Motor neuron (in vitro differentiated cells): ENCODE results near the gene ALB. TPM values are rescaled to one million over a fixed set of nuclear protein-coding genes. Genes with fewer than 3 reads are reported as not detected.

ENCODE experiments used
- ATAC-seq, 8 experiments: fragments of 200-7000 bp; cut with Tn5 transposase; replicated peaks in 6 of 8; 2 replicates each; pipeline ENCODE4 v1.8.0; 2021; ENCODE audit warnings: mild to moderate bottlenecking in 8 of 8, moderate library complexity in 8 of 8
- H3K27ac ChIP-seq, 2 donors: fragments of 250-450 bp; sonication (Bioruptor Pico); 2 replicates each; pipeline ENCODE4 v1.9.0; 2021; ENCODE audit warnings: antibody characterized with exemption in 2 of 2, mild to moderate bottlenecking in 2 of 2, moderate library complexity in 1 of 2
- H3K4me1 ChIP-seq, 2 donors: fragments of 250-450 bp; sonication (Bioruptor Pico); replicated peaks in 1 of 2; 2 replicates each; pipeline ENCODE4 v1.6.1; 2021; ENCODE audit warnings: antibody characterized with exemption in 2 of 2, mild to moderate bottlenecking in 2 of 2, moderate library complexity in 1 of 2
- H3K4me3 ChIP-seq, 5 donors: fragments of 250-450 bp; sonication (Bioruptor Pico); 2 replicates each; pipeline ENCODE4 v1.9.0; 2021; ENCODE audit warnings: antibody characterized with exemption in 5 of 5, mild to moderate bottlenecking in 5 of 5, moderate library complexity in 4 of 5
- WGBS, 10 experiments: fragments of 450-650 bp; shearing (Covaris generic); methylation state at CpG; one replicate each; pipeline ENCODE4 v1.0.0; 2022; 5-methylcytosine and 5-hydroxymethylcytosine counted together
- in situ Hi-C, 9 experiments: fragments of 400-800 bp; cut with MboI; loops; one replicate each; pipeline ENCODE4 v1.15.0; 2021; ENCODE audit warnings: low sequenced_read_pairs in 9 of 9, low pct_unique_long_range_greater_than_20kb in 2 of 9; ENCODE audit not compliant: unreplicated experiment in 9 of 9
- total RNA-seq, 8 experiments: library from RNA; unstranded; fragments of 300-600 nt; gene quantifications; 2 replicates each; pipeline versions ENCODE4 v1.2.3 to v1.2.4, GENCODE V29; 2022

The ALB gene
- total RNA-seq, 8 experiments from 2014 or later = 0.50 to 1.8 (median 0.54) TPM; not detected in 3

GRCh38 chr4:73438582-73439215, 34.6 kb downstream of the ALB start:
- H3K4me3 ChIP-seq = no peak overlapping the region
- no peaks in the 10 kb centered on the region for H3K4me1 ChIP-seq
- ATAC-seq = no peak
- no peak overlapping the region for H3K27ac ChIP-seq
- 0 to 100% (median 80%) methylated on average over 1 to 2 of the region's 2 CpGs; no CpG with 5 or more reads in 1 of the 10 experiments for WGBS, 10 experiments
- in situ Hi-C loops = no loop called here

- Histone ChIP-seq H3K4me3 (no peak overlapping the region), H3K4me1 (no peaks in the 10 kb centered on the region), H3K27ac (no peak overlapping the region)
- in situ Hi-C loops = no loop called here
- WGBS, 10 experiments = 18 to 95% (median 79%) methylated on average over 2 of the region's 2 CpGs; no CpG with 5 or more reads in 1 of the 10 experiments
- ATAC-seq = no peak
These were observed 35.4 kb downstream of the ALB start for GRCh38 chr4:73439445-73439844.

DNA sequence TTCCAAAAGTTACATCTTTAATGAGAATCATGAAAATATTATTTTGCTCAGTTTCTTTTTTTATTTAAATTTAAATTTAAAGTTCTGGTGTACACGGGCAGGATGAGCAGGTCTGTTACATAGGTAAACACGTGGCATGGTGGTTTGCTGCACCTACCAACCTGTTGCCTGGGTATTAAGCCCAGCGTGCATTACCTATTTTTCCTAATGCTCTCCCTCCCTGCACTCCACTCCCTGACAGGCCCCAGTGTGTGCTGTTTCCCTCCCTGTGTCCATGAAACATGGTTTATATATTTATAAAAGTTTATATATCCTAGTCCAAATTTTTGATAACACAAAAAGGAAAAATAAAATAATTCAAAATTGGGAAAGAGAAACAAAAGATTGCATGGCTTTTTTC, 35.9 kb downstream of the ALB start:
- no peak for ATAC-seq
- 0 to 92% (median 76%) methylated on average over 1 to 3 of the region's 3 CpGs for WGBS, 10 experiments
- H3K4me1 ChIP-seq = no peaks in the 10 kb centered on the region
- no peak overlapping the region for H3K27ac ChIP-seq
- in situ Hi-C loops = no loop called here
- no peak overlapping the region for H3K4me3 ChIP-seq

- H3K4me3 ChIP-seq = no peak overlapping the region
- 17 to 100% (median 93%) methylated on average over 1 to 3 of the region's 3 CpGs for WGBS, 10 experiments
- no peaks in the 10 kb centered on the region for H3K4me1 ChIP-seq
- ATAC-seq = no peak
- no peak overlapping the region for H3K27ac ChIP-seq
- in situ Hi-C loops = no loop called here
These were observed 36.6 kb downstream of the ALB start for GRCh38 chr4:73440653-73441052.

- H3K4me3 ChIP-seq = no peak overlapping the region
- in situ Hi-C loops = no loop called here
- H3K27ac ChIP-seq = no peak overlapping the region
- no peaks in the 10 kb centered on the region for H3K4me1 ChIP-seq
- 8 to 88% (median 74%) methylated on average over 4 to 5 of the region's 5 CpGs for WGBS, 10 experiments
- no peak for ATAC-seq
These were observed 38.2 kb downstream of the ALB start for GRCh38 chr4:73442275-73442674.

DNA sequence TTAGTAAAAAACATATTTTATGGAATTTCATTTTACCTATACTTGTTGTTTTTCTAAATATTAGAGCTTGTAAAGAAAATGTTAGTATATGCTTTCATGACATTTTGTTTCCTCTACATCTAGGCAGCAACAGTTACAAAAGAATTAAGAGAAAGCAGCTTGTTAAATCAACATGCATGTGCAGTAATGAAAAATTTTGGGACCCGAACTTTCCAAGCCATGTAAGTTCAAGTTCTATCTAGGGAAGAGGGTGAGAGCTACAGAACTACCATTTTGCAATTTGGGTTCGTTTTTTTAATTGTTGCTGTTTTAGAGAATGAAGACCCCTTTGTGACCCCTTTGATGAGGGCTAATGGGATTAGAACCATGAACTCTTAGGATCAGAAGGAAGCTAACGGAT, 39.1 kb downstream of the ALB start:
- ATAC-seq = no peak
- Histone ChIP-seq H3K4me3 (no peak overlapping the region), H3K27ac (no peak overlapping the region), H3K4me1 (no peaks in the 10 kb centered on the region)
- in situ Hi-C loops = no loop called here
- 6 to 100% (median 50%) methylated on average over 1 to 3 of the region's 3 CpGs for WGBS, 10 experiments

- Histone ChIP-seq H3K4me3 (no peak overlapping the region), H3K27ac (no peak overlapping the region), H3K4me1 (peaks cover 0 to 2% of the 10 kb centered on the region in 2 donors)
- ATAC-seq = no peak
- in situ Hi-C loops = no loop called here
- 45 to 100% (median 86%) methylated on average over 3 to 7 of the region's 7 CpGs; no CpG with 5 or more reads in 1 of the 10 experiments for WGBS, 10 experiments
These were observed 41.6 kb downstream of the ALB start for GRCh38 chr4:73445383-73446335.

DNA sequence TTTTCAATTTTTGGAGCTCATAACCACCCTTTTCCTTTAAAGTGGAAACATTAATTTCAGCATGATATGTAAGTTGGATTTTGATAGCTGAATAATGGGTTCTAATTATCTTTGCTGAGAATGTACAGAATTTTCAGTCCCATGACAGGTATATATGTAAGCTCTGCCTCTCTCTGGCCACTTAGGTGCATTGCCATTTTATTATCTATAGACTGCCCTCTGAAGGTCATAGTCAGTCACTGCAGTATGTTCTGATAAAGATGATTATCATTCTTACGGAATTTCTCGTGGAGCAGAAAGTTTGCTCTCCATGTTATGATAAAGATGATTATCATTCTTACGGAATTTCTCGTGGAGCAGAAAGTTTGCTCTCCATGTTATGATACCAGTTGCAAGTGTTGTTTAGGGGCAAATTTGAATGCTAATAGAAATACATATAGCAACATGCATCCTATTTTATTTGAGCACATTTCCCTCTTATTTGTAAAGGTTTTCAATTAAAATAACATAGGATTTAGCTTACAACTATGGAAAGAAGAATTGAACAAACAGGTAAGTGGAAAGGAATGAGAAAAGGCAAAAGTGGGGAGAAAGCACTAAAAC, 42.4 kb downstream of the ALB start:
- in situ Hi-C loops = no loop called here
- WGBS, 10 experiments = 20 to 83% (median 40%) methylated on average over 1 to 3 of the region's 4 CpGs; no CpG with 5 or more reads in 7 of the 10 experiments
- Histone ChIP-seq H3K4me1 (peaks cover 0 to 2% of the 10 kb centered on the region in 2 donors), H3K27ac (no peak overlapping the region), H3K4me3 (no peak overlapping the region)
- ATAC-seq = peak in 4 of 8 experiments; percentile 13 to 86 (median 58)

DNA sequence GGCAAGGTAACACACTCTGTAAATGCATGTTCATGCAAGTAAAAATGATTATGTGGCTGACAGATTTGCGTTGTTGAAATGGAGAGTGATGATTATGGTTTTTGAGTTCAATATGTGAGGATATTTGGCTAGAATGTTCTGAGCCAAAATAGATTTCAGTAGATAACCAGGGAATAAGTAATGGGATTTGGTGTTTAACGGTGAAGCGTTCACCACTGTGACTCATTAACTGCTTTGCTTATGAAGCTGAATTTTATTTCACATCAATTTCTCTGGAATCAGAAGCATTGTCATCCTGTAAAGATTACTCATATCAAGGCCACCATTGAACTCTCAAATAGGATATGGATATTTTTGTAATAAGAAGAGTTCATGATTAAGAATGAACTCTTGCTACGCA, 43.6 kb downstream of the ALB start:
- H3K4me1 ChIP-seq = peaks cover 0 to 2% of the 10 kb centered on the region in 2 donors
- in situ Hi-C loops = no loop called here
- WGBS, 10 experiments = 9 to 100% (median 90%) methylated on average over 1 to 4 of the region's 4 CpGs; no CpG with 5 or more reads in 1 of the 10 experiments
- no peak for ATAC-seq
- H3K27ac ChIP-seq = no peak overlapping the region
- H3K4me3 ChIP-seq = no peak overlapping the region

GRCh38 chr4:73448448-73449203, 44.5 kb downstream of the ALB start:
- in situ Hi-C loops = no loop called here
- WGBS, 10 experiments = 60 to 100% (median 89%) methylated on average over 3 to 4 of the region's 4 CpGs
- Histone ChIP-seq H3K4me1 (peaks cover 0 to 2% of the 10 kb centered on the region in 2 donors), H3K27ac (no peak overlapping the region), H3K4me3 (no peak overlapping the region)
- ATAC-seq = no peak

DNA sequence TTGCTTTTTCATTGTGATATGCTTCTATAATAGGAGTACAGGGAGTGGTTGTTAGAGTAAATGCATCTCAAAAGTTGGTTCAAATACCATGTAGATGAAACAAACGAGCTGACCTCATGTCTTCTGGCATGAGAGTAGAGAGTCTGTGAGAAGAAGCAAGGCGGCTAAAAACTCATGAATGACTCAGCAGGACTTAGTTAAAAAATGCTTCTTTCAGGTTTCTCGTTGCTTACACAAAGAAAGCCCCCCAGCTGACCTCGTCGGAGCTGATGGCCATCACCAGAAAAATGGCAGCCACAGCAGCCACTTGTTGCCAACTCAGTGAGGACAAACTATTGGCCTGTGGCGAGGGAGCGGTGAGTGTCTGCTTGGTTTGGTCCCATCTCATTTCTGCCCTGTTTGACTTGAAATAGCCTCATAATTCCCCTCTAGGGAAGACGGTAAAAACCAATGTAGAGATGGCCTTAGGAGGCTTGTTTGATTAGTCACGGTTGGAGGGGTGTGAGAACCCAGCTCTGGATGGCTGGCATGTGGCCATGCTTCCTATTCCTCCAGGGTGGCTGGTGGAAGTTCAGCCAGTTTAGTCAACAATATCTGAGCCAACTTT, 46.4 kb downstream of the ALB start:
- ATAC-seq = peak in 6 of 8 experiments; percentile 33 to 91 (median 48)

GRCh38 chr4:73451404-73451803, 47.3 kb downstream of the ALB start:
- H3K4me3 ChIP-seq = no peak overlapping the region
- ATAC-seq = no peak
- peaks cover 0 to 2% of the 10 kb centered on the region in 2 donors for H3K4me1 ChIP-seq
- in situ Hi-C loops = no loop called here
- no peak overlapping the region for H3K27ac ChIP-seq
- WGBS, 10 experiments = 25 to 76% (median 60%) methylated on average over 1 to 3 of the region's 3 CpGs

More for the DNA sequence above, 46.4 kb downstream of the ALB start:
- Histone ChIP-seq H3K27ac (no peak overlapping the region), H3K4me1 (peaks cover 0 to 2% of the 10 kb centered on the region in 2 donors), H3K4me3 (no peak overlapping the region)
- in situ Hi-C loops = no loop called here
- 0 to 72% (median 25%) methylated on average over 2 to 6 of the region's 9 CpGs; no CpG with 5 or more reads in 1 of the 10 experiments for WGBS, 10 experiments
